Parathyroid adenoma (tissue), 2 donors: ENCODE data around the gene RASGRP1.

Experiments
- H2AFZ ChIP-seq: fragments of 300-600 bp; sonication (generic); one replicate; pipeline ENCODE4 v1.7.0; 2017; ENCODE audit warnings: antibody characterized with exemption, mild to moderate bottlenecking
- H3K27ac ChIP-seq: fragments of 300-600 bp; sonication (generic); one replicate; pipeline ENCODE4 v1.7.0; 2017
- H3K27me3 ChIP-seq: fragments of 300-600 bp; sonication (generic); one replicate; pipeline ENCODE4 v1.7.0; 2017; ENCODE audit warnings: low read length; ENCODE audit not compliant: control insufficient read depth, insufficient read depth
- H3K36me3 ChIP-seq: fragments of 300-600 bp; sonication (generic); one replicate; pipeline ENCODE4 v1.7.0; 2017; ENCODE audit warnings: low read length; ENCODE audit not compliant: control insufficient read depth, insufficient read depth
- H3K4me1 ChIP-seq: fragments of 300-600 bp; sonication (generic); one replicate; pipeline ENCODE4 v1.7.0; 2017; ENCODE audit warnings: control low read depth
- H3K4me2 ChIP-seq: fragments of 300-600 bp; sonication (generic); one replicate; pipeline ENCODE4 v1.7.0; 2017; ENCODE audit warnings: low read length
- H3K4me3 ChIP-seq: fragments of 300-600 bp; sonication (generic); one replicate; pipeline ENCODE4 v1.7.0; 2017; ENCODE audit warnings: low read depth, low read length
- H3K79me2 ChIP-seq: fragments of 300-600 bp; sonication (generic); one replicate; pipeline ENCODE4 v1.7.0; 2017; ENCODE audit warnings: control low read depth
- H3K9ac ChIP-seq: fragments of 300-600 bp; sonication (generic); one replicate; pipeline ENCODE4 v1.7.0; 2017; ENCODE audit warnings: mild to moderate bottlenecking
- H3K9me3 ChIP-seq: fragments of 300-600 bp; sonication (generic); one replicate; pipeline ENCODE4 v1.7.0; 2017; ENCODE audit warnings: low read length; ENCODE audit not compliant: control insufficient read depth
- TF ChIP-seq, protein P1 (sequence below): fragments of 300-600 bp; sonication (generic); IDR thresholded peaks from one replicate; pipeline ENCODE4 v1.7.0; 2017; ENCODE audit warnings: antibody characterized with exemption, mild to moderate bottlenecking
- donor health status: primary hyperparathyroidism.

RASGRP1 gene

DNA sequence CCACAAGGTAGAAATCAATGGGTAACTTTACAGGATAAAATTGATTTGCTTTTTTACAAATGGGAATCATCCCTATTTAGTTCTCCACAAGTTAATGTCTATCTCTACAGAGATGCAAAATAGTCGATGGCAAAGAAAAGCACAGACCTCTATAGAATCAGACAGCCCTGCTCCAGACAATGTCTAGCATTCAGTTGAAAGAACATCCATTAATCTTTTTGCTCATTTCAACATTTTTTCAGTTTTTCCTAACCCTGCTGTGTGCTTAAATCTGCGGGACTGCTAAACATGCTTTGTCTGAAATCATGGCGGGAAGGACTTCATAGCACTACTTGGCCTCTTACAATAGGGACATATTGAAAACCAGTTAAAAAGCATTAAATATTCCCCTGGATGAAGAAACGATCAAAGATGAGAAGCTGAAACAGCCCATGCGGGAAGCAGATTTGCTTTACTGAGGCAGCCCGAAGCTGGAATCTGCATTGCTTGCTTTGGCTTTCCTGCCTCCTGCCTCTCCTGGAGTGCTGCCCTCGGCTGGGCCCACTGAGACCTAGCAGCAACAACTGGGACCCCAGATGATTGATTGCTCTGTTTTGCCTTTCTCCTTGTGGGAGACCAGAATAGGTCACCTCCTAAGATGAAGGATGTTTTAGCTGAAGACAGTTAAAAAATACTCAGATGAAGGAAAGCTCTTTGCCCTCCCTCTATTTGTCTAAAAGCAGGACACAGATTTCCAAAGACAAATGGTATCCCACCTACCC is 38.5 kb upstream of the RASGRP1 start:
- TF ChIP-seq, protein P1, sequence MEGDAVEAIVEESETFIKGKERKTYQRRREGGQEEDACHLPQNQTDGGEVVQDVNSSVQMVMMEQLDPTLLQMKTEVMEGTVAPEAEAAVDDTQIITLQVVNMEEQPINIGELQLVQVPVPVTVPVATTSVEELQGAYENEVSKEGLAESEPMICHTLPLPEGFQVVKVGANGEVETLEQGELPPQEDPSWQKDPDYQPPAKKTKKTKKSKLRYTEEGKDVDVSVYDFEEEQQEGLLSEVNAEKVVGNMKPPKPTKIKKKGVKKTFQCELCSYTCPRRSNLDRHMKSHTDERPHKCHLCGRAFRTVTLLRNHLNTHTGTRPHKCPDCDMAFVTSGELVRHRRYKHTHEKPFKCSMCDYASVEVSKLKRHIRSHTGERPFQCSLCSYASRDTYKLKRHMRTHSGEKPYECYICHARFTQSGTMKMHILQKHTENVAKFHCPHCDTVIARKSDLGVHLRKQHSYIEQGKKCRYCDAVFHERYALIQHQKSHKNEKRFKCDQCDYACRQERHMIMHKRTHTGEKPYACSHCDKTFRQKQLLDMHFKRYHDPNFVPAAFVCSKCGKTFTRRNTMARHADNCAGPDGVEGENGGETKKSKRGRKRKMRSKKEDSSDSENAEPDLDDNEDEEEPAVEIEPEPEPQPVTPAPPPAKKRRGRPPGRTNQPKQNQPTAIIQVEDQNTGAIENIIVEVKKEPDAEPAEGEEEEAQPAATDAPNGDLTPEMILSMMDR, result no peak
- H3K79me2 ChIP-seq, result no peaks in the 10 kb centered on the region
- no peaks in the 10 kb centered on the region for H3K9me3 ChIP-seq
- H3K27ac ChIP-seq, result no peak overlapping the region
- H3K4me2 ChIP-seq, result no peak overlapping the region
- H2AFZ ChIP-seq, result no peak overlapping the region
- H3K9ac ChIP-seq, result no peak overlapping the region
- no peak overlapping the region for H3K4me3 ChIP-seq
- H3K4me1 ChIP-seq, result no peaks in the 10 kb centered on the region
- no peaks in the 10 kb centered on the region for H3K36me3 ChIP-seq
- H3K27me3 ChIP-seq, result no peaks in the 10 kb centered on the region

DNA sequence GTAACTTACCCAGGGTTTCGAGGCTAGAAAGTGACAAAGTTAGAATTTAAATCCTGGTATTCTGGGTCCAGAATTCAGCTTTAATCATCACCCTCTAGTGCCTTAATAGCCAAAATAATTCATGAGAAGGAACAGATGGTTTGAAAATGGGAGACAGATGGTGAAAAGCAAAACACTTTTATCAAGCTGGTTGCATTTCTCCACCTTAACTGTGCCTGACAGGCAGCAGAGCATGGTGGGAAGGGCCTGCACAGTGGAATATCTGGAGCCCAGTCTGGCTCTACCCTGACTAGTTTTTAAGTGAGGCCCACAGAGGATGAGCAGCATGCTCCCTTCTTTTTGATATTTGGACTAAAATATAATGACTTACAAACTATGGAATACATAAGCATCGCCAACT is 35.6 kb upstream of the RASGRP1 start:
- Histone ChIP-seq H3K9ac (no peak overlapping the region), H3K4me3 (no peak overlapping the region), H3K4me1 (no peaks in the 10 kb centered on the region), H3K4me2 (no peak overlapping the region), H3K27me3 (no peaks in the 10 kb centered on the region), H2AFZ (no peak overlapping the region), H3K27ac (no peak overlapping the region), H3K79me2 (no peaks in the 10 kb centered on the region), H3K9me3 (no peaks in the 10 kb centered on the region), H3K36me3 (no peaks in the 10 kb centered on the region)
- TF ChIP-seq, protein P1, result no peak

DNA sequence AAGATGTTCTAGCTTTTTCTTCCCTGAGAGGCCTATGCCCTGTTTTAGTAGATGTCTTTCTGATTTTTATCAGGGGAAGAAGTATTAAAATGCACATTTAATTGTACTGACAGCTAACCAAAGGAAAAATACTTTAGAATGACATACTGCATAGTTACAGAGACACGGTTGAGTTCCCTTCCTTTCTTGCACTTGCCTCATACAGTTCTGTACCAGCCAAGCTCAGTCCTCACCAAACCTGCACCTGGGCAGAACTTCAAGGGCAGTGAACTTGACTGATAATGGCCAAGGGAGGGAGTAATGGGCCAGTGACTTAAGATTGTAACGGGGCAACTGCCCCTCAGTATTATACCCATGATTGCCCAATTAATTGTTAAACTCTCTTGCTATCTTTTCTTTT is 34.1 kb upstream of the RASGRP1 start:
- no peaks in the 10 kb centered on the region for H3K36me3 ChIP-seq
- no peaks in the 10 kb centered on the region for H3K4me1 ChIP-seq
- H3K79me2 ChIP-seq, result no peaks in the 10 kb centered on the region
- no peak overlapping the region for H3K9ac ChIP-seq
- no peak overlapping the region for H2AFZ ChIP-seq
- no peaks in the 10 kb centered on the region for H3K27me3 ChIP-seq
- H3K27ac ChIP-seq, result no peak overlapping the region
- no peak overlapping the region for H3K4me2 ChIP-seq
- H3K4me3 ChIP-seq, result no peak overlapping the region
- TF ChIP-seq, protein P1, result no peak
- H3K9me3 ChIP-seq, result no peaks in the 10 kb centered on the region

DNA sequence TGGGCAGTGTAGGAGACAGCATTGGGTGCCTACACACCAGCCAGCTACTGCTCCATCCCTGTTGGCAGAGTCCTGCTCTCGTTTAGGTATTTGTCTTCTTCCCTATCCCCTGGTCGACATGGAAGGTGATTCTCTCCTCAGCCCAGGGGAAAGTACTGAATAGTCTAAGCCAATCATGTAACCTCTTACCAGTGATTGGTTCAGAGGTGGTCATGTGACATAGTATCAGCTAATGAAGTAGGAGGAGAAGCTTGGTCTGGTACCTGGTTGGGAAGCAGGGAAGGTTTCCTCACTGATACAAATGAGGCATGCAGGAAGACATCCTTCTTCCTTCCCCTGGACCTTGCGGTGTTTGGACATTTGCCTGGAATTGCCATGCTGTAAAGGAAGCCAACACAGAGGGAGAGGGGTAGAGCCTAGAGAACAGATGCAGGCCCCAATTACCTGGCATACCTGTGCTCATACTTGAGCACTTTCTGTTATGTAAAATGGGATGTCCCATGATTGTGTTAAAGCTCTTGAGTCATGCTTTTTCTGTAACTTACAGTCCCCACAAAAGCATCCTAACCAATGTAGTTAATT is 32.7 kb upstream of the RASGRP1 start:
- no peaks in the 10 kb centered on the region for H3K36me3 ChIP-seq
- TF ChIP-seq, protein P1, result no peak
- no peaks in the 10 kb centered on the region for H3K9me3 ChIP-seq
- H3K4me3 ChIP-seq, result no peak overlapping the region
- H3K27ac ChIP-seq, result no peak overlapping the region
- no peaks in the 10 kb centered on the region for H3K4me1 ChIP-seq
- no peak overlapping the region for H2AFZ ChIP-seq
- H3K9ac ChIP-seq, result no peak overlapping the region
- H3K4me2 ChIP-seq, result no peak overlapping the region
- no peaks in the 10 kb centered on the region for H3K79me2 ChIP-seq
- H3K27me3 ChIP-seq, result no peaks in the 10 kb centered on the region

DNA sequence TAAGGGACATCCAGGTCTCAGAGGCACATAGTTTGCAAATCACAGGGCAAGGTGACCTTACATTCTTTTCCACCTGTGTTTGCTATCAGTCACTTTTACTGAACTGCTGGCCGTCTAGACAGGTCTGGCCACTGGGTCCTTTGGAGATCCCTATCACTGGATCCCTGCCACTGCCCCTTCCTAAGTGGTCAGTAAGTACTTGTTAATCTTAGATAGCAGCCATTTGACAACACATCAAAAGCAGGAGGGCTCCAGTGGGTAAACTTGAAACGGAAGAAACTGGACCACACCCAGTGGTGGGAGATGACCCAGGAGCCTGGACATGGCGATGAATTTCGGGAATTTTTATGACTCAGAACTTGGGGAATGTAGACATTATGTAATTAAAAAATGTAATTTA is 28.9 kb upstream of the RASGRP1 start:
- H3K36me3 ChIP-seq, result no peaks in the 10 kb centered on the region
- H3K4me3 ChIP-seq, result no peak overlapping the region
- TF ChIP-seq, protein P1, result no peak
- no peak overlapping the region for H3K27ac ChIP-seq
- no peak overlapping the region for H3K4me2 ChIP-seq
- H2AFZ ChIP-seq, result no peak overlapping the region
- H3K9me3 ChIP-seq, result no peaks in the 10 kb centered on the region
- no peaks in the 10 kb centered on the region for H3K4me1 ChIP-seq
- no peaks in the 10 kb centered on the region for H3K79me2 ChIP-seq
- no peak overlapping the region for H3K9ac ChIP-seq
- H3K27me3 ChIP-seq, result no peaks in the 10 kb centered on the region
